Fibroblast of mammary gland (primary cell): ENCODE measurements around the gene KCNAB1.

Experiments
- DNase-seq: peaks from one replicate; pipeline ENCODE4 v3.0.0-alpha.2; 2010; ENCODE audit warnings: low read depth
- H3K4me3 ChIP-seq: 2 replicates; pipeline ENCODE4 v1.5.1; 2011; ENCODE audit warnings: low read depth, mild to moderate bottlenecking, low read length, moderate library complexity; ENCODE audit not compliant: control insufficient read depth
- TF ChIP-seq, protein P1 (sequence below): conservative IDR thresholded peaks from 2 replicates; pipeline ENCODE4 v1.5.1; 2011; ENCODE audit warnings: low read depth, low read length, inconsistent platforms; ENCODE audit not compliant: control insufficient read depth, insufficient read depth

KCNAB1 gene

DNA sequence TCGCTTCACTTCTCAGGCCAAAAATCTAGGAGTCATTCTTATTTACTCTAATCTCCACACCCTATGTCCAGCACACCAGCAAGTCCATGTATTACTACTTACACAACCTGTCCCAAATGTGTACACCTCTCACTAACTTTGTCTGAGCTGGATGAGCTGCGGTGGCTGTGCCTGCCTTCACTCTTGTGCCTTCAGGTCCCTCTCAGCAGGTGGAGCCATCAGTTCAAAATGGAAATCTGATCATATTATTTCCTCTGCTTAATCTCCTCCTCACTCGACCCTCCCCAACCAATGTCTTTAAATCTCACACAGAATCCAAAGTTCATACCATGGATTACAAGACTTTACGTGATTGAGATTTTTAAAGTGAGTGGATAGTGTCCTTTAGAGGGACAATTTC, 351.8 kb downstream of the KCNAB1 start:
- no peak for DNase-seq
- TF ChIP-seq, protein P1, sequence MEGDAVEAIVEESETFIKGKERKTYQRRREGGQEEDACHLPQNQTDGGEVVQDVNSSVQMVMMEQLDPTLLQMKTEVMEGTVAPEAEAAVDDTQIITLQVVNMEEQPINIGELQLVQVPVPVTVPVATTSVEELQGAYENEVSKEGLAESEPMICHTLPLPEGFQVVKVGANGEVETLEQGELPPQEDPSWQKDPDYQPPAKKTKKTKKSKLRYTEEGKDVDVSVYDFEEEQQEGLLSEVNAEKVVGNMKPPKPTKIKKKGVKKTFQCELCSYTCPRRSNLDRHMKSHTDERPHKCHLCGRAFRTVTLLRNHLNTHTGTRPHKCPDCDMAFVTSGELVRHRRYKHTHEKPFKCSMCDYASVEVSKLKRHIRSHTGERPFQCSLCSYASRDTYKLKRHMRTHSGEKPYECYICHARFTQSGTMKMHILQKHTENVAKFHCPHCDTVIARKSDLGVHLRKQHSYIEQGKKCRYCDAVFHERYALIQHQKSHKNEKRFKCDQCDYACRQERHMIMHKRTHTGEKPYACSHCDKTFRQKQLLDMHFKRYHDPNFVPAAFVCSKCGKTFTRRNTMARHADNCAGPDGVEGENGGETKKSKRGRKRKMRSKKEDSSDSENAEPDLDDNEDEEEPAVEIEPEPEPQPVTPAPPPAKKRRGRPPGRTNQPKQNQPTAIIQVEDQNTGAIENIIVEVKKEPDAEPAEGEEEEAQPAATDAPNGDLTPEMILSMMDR = peak; percentile 4
- no peak overlapping the region for H3K4me3 ChIP-seq

DNA sequence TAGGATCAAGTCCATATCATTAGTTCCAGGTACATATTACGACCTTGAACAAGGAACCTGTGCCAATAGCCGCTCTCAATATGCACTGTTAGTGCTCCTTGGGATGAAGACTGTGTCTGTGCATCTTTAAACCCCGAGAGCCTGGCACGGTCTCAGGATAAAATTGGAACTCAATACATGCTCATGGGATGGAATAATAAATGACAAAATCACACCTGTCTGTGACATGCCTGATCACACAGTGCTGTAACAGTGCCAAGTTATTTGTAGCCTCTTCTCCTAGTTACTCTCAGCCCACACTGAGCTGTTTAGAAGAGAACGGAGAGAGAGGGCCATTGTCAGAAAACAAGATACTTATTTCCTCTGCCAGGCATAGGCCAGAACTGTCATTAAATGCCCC, 352.3 kb downstream of the KCNAB1 start:
- TF ChIP-seq, protein P1 = no peak
- DNase-seq = no peak
- H3K4me3 ChIP-seq = no peak overlapping the region

DNA sequence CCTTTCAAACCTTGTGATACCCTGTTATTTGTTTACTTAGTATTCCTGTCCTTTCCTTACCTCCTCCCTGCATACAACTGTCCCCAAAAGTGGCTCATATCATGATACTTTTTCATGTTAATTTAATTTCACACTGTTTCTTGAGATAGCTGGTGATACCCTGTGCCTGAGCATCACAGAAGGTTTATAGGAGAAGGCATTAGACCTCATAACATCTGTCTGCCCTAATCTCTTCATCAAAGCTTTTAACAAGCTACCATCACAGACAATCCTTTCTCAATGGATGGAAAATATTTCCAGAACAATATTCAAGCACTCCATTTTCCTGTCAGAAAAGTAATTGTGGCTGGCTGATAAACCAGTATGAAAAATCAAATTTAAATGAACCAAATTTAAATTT, 353.0 kb downstream of the KCNAB1 start:
- no peak overlapping the region for H3K4me3 ChIP-seq
- TF ChIP-seq, protein P1 = no peak
- DNase-seq = no peak

DNA sequence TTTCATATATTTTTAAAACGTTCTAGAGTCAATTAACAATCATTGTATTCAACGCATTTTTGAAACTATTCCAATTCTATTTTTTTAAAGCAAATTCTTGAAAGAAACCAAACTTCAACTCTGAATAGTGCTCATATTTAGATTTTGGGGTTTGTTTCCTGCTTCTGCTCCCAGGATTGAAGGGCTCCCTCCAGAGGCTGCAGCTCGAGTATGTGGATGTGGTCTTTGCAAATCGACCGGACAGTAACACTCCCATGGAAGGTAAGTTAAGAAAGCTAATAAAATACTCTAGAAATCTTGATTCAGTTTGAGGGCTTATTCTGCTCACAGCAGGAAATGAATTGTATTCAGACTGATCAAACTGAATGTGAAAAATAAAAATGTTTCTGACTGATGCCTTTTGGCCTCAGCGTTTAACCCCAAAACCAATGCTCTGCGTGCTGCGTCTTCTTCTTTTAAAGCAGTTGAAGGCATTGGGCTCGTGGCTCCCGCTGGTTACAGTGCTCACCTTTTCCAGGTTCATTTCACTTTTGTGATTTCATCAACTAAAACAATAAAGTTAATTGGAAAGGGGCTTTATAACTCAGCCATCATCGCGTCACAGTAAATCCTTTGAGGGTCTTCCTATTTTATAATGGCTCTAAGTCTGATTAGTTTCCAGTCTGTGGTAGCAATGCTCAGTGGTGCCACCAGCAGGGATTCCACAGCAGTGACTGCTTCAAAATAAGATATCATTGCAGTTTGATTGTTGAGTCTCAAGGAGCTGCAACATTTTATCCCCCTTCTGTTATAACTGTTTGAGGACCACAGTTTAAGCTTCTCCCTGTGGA, 354.4 kb downstream of the KCNAB1 start:
- no peak for DNase-seq
- TF ChIP-seq, protein P1 = peak; percentile 46
- no peak overlapping the region for H3K4me3 ChIP-seq

DNA sequence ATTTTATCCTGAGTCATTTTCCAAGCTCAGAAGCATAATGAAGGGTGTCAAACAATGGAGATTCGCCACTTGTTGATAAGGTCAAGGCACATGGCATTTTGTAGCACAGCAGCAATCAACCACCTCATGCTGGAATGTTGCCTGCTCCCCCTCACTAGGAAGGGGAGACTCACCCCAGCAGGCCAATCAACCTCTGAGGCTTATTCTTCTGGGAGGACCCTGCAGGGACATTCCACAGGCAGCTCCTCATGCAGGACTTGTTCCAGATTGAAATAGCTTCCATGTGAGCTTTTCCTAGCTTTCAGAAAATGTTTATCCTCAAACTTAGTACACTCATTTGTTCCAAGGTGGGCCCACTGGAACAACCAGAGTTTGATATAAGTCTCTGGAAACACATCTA, 356.9 kb downstream of the KCNAB1 start:
- peak; percentile 68 for DNase-seq

DNA sequence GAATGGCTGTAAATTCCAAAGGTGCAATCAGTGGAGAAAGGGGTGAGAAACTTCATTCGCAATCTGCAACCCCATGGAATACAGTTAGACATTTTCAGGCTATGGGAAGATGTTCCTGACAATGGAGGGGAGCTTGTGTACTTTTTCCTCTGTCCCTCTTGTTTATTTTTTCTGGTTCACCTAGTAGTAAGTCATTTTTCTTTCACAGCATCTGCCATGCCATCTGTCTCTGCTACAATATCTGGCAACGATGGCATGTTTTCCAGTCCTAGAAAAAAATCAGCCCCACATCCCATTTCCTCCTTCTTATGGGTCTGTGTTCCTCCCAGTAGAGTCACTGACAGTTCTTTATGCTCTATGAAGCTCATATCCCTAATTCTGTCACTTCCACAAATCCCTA, 358.5 kb downstream of the KCNAB1 start:
- TF ChIP-seq, protein P1 = no peak
- no peak for DNase-seq
- no peak overlapping the region for H3K4me3 ChIP-seq

More for the DNA sequence above, 356.9 kb downstream of the KCNAB1 start:
- no peak overlapping the region for H3K4me3 ChIP-seq
- TF ChIP-seq, protein P1 = no peak

DNA sequence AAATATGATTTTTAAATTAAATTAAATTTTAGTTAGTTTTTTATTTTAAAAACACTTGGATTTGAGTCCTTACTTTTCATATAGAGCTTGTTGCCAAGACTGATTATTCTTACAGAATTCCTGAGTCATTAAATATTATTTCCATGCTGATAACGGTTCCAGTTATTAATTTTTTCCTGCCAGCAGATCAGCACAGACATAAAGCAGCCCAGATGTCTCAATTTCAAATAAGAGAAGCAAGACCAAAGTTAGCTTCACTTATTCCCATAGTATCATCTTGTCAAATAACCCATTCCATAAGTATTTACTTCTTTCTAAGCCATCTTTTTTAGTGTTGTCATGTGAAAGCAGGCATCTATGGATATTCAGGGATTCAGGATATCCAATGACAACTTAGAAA, 359.2 kb downstream of the KCNAB1 start:
- no peak for DNase-seq
- TF ChIP-seq, protein P1 = no peak
- no peak overlapping the region for H3K4me3 ChIP-seq
